Frontal cortex (tissue), 4 donors: ENCODE measurements around the gene PTPRN2. TPM values are rescaled to one million over a fixed set of nuclear protein-coding genes. Genes with fewer than 3 reads are reported as not detected.

Experiments
- DNase-seq, 2 donors: peaks; one replicate each; pipeline ENCODE4 v3.0.0; 2012; ENCODE audit warnings: low spot score in 2 of 2
- FAIRE-seq: peaks from 2 replicates; lab custom pipeline; 2012; peaks lifted over from hg19 to GRCh38; lab: Jason Lieb, UNC
- total RNA-seq: library from RNA; depleted of rRNA; stranded (reverse); fragments of >200 nt; gene quantifications from one replicate; pipeline ENCODE4 v1.2.3, GENCODE V29; 2014
- donor health status: control.
- donor health status: control.
- donor health status: control.

PTPRN2 gene
- total RNA-seq, 1 donor from 2014 or later, result 52.2 TPM

DNA sequence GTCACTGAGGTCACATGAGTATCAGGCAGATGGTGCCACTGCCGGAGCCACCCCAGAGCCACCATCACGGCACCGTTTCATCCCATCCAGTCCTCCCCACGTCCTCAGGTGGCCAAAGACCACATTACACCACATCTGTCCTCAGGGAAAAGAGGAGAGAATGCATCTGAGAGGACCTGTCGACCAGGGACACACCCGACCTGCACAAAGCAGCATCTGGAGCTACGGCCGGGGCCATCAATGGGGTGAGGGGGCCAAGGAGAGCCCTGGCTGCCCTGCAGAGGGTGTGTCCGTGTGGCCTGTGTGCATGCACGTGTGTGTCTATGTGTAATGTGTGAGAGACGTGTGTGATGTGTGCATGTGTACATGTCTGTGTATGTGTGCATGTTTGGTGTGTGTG lies 770.2 kb downstream of the PTPRN2 start:
- no peak for FAIRE-seq
- no peak for DNase-seq

DNA sequence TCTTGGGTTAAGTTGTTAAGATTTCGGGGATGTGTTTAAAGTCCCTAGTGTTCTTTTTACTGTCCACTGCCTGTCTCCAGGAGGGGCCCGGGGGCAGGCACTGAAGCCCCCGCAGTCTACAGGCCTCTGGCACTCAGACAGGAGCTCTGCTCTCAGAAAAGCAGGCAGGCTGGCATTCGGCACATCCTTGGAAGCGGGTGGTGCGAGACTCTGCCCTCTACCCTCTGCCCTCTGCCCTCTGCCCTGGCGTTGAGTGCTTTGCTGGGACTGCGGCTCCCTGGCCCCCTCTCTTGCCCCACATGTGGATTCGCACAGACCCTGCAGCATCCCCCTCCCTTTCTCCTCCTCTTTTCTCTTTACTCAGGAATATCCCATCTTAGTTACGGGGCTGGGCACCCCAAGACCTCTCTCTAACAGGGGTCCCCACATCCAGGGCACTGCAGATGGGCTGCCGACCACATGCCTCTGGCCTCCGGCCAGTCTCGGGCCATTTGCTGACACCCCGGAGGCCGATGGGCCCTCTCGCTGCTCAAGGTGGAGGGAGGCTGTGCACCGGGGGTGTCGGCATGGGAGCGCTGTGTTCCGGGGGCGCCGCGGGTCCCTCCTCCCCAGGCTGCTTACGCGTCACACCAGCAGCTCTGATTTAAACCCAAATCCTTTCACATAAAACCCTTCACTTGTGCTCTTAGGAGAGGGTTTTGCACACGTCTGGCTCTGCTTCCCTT lies 770.9 kb downstream of the PTPRN2 start:
- DNase-seq, result no peak
- FAIRE-seq, result no peak

DNA sequence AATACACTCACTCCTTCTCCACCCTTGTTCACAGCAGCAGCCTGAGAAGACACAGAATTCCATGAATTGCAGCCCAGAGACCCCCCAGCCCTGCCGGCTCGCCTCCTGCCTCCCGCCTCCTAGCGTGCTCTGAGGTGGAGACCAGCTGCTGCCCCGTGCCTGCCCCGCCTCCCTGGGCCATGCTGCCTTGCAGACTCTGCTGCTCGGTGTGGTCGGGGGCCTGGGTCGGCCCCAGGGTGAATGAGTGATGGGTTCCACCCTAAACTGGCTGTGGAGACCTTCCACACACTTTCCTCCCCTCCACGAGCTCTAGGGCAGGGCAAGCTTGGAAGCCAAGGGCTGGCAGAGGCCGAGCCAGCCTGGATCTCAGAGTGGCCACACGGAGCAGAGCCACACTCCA lies 771.5 kb downstream of the PTPRN2 start:
- DNase-seq (no peak), FAIRE-seq (no peak)

DNA sequence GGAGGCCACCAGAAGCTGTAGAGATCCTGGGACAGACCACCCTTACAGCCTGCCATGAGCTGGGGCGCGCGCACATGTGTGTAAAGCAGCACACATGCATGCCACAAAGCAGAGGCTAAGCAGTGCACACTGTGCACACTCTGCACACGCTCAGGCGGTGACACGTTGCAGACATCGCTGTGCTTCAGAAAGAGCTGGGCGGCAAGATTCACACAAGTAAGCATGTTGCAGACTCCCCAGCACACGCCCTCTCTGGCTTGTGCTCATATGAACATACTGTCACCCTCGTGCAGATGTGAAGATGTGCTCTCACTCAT lies 772.0 kb downstream of the PTPRN2 start:
- no peak for DNase-seq
- no peak for FAIRE-seq

DNA sequence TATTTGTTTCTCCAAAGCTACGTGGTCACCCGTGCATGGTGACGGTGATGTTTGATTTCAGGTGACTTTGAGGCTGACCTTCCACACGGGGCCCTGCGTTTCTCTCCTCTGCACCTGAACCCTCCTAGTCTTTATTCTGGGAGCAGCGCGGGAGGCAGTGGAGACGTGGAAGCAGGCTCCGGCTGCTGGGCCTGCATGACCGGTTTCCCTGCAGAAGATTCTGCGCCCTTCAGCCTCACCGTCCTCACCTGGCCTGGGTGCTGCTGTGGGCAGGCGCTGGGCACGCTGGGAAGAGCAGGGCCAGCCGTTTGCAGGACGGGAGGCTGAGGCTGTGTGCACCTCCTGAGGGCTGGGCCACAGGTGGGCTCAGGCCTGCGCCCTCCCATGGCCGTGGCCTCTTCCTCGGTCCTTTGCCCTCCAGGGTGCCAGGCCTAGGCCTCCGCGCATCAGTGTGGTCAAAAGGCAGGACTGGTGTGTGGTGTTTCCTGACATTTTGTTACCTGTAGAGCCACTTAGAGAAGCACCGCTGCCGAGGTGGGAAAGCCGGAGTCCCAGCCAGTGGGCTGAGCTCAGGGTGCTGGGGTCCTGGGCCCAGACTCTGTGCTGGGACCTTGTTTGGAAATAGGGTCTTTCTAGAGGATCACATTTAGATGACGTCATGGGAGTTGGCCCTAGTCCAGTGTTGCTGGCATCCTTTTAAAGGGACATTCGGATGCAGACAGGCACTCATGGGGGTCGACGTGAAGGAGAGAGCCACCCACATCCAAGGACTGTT lies 772.5 kb downstream of the PTPRN2 start:
- FAIRE-seq (no peak), DNase-seq (no peak)

DNA sequence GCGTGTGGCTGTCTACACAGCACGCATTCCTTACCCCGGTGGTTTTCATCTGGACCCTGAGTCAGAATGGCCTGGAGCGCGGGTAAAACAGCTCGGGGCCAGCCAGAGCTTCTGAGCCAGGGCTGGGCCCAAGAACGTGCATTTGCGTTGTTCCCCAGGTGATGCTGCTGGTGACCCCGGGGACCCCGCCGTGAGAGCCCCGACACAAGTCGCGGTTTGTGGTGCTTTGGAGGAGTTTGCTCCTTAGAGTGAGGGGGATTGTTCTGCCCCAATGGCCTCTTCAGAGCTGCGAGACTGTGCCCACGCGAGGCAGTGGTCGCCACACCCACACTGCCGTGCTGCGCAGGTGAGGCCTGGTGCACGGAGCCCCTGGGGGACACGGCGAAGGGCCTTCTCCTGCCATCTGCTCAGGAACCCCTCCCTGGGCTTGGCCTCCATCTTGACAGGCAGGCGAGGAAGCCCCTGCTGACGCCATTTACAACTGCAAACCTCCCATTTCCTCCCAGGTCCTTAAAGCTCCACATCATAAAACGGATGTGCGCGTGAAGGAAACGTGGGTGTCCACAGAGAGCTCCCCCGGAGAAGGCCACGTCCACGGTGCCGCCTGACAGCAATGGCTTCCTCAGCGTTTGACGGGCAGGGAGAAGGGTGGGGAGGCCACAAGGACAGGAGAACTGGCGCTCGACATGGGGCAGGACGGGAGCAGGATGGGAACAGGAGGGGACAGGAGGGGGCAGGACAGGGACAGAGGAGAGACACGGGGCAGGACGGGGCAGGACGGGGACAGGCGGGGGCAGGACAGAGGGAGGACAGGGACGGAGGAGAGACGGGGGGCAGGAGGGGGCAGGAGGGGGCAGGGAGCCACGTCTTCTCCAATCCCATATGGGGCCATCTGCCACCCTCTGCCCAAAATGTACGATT lies 773.6 kb downstream of the PTPRN2 start:
- no peak for DNase-seq
- FAIRE-seq, result no peak

DNA sequence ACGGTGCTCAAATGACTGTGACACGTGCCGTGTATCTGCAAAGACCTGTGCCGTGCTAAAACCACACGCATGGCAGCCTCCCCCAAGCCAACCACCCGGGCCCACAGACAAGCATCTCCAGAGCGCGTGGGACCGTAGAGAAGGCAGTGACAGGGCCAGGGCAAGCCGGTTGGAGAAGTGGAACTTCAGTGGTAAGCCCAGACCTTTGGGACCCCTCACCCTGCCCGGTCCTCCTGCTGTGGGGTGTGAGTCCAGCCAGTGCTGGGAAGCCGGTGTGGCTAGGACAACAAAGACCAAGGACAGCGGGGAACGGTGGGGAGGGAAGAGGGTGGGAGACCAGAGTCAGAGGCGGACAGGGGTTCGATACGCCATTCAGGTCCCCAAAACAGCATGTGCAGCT lies 774.6 kb downstream of the PTPRN2 start:
- FAIRE-seq, result no peak
- no peak for DNase-seq

DNA sequence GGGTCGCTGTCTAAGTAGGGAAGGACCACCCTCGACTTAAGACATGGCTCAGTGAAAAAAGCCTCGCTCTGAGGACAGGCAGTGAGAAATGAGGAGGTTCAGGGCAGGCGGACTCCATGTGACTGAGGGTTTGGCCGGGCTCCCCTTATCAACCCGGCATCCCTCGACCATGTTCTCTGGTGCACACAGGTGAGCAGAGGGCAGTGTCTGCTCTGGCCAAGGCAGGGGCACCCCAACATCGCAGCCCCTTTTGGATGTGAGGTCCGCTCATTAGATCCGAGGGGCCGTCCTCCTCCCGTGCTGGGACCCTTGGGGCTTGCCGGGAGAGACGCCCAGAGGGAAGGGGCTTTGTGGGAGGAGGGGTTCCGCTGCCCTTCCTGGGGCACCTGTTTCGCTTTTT lies 775.7 kb downstream of the PTPRN2 start:
- no peak for FAIRE-seq
- no peak for DNase-seq

DNA sequence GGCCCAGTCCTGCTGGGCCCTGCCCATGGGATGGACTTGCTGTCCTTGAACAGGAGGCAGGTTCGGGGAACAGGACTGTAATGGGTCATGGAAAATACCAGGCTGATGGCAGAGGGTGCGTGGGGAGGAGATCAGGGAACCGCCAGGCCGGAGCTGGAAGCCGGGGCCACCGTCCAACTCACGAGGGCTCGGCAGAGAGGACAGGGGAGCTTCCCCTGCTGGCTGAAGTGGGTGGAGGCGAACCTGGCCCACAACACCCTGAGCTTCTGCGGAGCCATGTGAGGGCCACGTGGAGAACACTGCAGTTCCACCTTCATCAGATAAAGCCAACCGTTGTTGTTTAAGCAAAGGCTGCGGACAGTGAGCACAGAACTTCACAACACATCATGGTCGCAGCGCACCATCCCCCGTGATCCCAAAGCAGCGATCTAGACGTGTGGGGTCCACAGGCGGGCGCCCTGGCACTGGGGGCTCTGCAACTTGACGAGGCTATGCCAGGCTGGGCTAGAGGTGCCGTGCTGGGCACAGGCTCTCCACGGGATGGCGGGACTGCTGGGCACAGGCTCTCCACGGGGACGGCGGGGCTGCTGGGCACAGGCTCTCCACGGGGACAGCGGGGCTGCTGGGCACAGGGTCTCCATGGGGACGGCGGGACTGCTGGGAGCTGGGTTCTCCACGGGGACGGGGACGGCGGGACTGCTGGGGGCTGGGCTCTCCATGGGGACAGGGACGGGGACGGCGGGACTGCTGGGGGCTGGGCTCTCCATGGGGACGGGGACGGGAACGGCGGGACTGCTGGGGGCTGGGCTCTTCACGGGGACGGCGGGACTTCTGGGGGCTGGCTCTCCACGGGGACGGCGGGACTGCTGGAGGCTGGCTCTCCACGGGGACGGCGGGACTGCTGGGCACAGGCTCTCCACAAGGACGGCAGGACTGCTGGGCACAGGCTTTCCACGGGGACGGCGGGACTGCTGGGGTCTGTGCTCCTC lies 777.5 kb downstream of the PTPRN2 start:
- DNase-seq (no peak), FAIRE-seq (no peak)

DNA sequence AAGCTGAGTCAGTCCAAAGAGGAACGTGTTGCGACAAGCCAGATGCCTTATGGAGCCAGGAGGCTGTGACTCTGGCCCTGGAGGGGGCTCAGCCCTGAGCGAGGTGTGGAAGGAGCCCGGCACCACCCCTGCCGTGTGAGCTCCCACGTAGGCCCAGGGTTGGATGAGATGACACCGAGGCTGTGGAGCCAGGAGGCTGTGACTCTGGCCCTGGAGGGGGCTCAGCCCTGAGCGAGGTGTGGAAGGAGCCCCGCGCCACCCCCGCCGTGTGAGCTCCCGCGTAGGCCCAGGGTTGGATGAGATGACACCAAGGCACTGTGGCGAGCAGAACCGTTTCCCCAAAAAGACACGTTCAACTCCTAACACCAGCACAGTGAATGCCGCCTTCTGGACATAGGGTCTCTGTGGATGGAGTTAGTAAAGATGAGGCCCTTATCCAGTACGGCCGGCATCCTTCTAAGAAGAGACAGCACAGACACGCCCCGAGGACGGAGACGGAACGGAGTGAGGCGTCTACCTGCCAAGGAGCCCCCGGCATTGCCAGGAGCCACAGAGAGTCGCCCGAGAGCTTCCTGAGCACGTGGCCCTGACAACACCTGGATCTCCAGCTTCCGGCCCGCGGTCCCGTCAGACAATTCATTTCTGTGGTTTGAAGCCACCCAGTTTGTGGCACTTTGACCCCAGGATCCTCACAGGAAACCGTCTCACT lies 778.3 kb downstream of the PTPRN2 start:
- no peak for DNase-seq
- FAIRE-seq, result no peak

DNA sequence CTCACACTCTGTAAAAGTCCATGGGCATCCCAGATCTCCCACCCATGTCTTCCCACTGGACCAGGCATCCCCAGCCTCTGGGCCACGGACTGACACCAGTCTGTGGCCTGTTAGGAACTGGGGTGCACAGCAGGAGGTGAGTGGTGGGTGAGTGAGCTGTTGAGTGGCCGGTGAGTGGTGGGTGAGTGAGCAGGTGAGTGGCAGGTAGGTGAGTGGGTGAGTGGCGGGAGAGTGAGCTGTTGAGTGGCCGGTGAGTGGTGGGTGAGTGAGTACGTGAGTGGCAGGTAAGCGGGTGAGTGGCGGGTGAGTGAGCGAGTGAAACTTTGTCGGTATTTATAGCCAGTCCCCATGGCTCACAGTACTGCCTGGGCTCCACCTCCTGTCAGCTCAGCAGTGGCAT lies 779.6 kb downstream of the PTPRN2 start:
- DNase-seq (no peak), FAIRE-seq (no peak)

DNA sequence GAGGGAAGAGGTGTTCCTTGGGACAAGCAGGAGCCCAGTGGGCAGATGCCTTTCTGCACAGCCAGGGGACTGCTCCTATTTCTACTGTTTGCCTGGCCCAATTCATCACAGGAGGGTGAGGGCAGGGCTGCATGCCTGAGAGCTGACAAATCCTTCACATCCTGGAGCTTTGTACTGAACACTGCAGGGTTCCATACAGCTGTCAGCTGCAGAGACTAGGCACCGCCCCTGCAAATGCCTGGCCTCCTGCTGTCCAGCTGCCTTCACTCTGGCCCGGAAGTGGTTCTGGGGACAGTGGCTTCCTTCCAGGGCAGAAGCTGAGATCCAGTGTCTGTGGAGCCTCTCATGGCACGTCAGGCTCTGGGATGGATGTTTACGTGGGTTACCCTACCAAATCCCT lies 780.1 kb downstream of the PTPRN2 start:
- DNase-seq, result no peak
- no peak for FAIRE-seq

DNA sequence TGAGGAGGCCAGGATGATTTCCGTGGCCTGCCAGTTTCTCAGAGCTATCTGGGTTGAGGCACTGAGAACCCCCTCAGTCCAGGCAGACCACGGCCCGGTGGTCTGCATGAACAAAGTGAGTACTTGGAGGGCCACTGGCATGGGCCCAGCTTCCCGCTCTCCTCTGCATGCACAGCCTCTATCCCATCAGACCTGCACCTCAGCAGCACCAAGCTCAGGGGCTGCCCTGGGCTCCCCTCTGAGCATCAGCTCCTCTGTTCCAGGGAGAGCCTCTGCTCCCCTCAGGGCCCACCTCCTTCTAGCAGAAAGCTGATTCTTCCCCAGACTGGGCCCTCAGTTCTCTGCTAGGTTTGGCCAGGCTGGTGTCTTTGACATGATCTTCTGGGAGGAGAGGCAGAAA lies 780.9 kb downstream of the PTPRN2 start:
- FAIRE-seq, result no peak
- no peak for DNase-seq

DNA sequence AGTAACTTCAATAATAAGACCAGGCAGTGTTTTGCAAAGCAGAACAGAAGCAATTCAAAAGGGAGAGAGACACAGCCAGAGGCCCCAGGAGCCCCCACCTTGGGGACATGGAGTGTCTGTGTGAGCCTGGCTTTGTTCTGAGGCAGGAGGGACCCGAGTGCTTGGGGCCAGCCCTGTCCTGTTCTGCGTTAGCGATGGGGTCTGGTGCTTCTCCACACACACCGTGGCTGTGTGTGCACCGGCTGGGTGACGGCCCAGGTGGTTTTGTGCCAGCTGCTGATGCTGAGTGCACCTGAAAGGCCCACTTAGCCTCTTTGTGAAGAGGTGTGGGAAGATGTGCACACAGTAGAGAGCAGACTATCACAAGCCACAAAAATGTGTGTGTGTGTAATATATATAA lies 781.9 kb downstream of the PTPRN2 start:
- FAIRE-seq, result no peak

DNA sequence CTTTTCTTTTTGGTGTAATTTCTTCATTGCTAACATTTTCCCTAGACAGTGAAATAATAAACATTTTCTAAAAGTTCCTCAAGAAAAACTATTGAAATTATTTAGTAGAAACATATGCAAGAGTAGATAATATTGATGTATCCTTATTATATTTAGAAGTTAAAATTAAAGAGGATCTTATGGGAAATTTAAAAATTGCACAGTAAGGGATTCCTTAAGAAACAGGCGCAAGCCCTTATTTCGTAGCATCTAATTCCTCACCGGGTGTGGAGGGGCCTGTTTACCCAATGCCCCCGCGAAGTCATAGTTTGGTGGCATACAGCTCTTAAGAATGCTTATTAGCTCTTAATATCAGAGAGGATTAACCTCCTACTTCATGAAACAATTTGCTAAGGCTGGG lies 783.7 kb downstream of the PTPRN2 start:
- FAIRE-seq, result no peak

More for the DNA sequence above, 781.9 kb downstream of the PTPRN2 start:
- no peak for DNase-seq

DNA sequence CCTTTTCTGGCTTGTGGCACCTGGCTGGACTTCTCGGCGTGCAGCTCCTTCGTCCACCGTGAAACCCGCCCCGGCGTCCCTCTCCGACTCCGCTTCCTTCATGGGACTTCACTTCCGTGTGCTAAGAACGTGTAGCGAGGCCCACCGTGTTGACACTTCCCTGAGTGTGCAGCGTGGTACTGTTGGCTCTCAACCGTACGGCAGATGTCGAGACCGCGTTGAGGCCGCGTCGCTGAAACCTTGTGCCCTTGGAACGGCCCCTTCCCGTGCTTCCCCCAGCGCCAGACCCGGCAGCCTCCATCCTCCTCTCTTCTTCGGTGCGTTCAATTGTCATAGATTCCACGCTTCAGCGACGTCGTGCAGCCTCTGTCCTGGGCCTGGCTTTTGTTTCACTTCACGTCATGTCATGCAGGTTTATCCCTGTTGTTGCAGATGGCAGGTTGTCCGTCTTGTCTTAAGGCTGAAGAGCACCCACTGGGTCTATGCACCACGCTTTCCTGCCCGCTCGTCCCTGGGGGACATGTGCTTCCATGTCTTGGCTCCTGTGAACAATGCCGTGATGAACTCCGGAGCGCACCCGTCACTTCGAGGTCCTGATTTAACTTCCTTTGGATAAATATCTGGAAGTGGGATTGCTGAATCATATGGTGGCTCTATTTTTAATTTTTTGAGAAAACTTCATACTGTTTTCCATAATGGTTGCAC lies 785.5 kb downstream of the PTPRN2 start:
- no peak for FAIRE-seq
- DNase-seq, result no peak

More for the DNA sequence above, 783.7 kb downstream of the PTPRN2 start:
- DNase-seq, result no peak

DNA sequence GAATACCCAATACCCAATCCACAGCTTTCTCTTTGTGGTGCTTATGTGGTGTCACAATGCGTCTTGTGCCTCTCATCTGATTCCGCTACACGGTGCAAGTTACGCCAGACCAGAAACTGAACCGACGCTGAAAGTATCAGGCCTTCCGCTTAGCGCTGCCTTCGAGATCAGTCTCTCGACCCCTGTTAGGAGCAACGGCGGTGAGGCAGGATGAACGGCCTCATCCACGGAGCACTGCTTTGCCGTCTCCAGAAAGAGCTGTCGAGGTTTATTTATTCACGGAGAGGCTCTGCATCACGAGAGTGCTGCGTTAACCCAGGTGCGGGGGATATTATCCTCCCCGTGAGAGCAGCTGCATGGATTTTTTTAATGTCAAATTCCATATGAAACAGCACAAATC lies 786.5 kb downstream of the PTPRN2 start:
- DNase-seq (no peak), FAIRE-seq (no peak)

DNA sequence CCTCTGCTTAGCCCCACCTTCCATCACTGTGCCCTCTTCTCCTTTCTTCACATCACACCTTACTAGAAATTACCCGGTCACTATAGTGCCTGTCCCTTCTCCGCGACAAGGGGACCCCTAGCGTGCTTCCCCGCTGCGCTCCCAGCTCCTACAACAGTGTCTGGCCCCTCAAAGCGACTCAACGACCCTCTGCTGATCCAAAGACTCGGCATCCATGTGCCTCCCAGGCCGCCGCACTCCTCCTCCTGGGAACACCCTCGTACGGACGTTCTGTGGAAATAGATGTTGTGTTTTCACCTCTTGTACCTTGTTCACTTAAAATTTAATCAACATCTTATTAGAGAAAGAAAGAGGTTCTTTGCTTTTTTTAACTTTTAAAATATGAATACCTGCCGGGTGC lies 787.3 kb downstream of the PTPRN2 start:
- DNase-seq (no peak), FAIRE-seq (no peak)
